ENCODE measurements around the gene USP2.

DNA sequence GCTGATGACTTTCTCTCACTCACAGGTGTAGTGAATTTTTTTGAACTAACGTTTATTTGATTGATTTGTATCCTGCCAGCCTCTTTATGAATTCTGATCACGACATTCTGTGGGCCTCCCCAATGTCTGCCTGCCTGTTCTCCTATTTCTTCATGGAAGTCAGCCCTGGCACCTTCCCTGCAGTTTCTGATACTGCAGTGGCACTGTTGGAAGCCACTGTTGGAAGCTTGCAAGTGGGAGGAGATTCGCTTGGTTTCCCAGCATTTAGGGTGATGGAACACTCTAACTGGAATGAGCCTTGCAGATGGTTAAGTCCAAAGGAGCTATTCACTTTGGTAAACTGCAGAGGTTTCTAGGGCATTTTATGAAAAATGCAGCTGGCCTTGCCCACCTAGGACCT, 42.8 kb upstream of the USP2 start:
- TF ChIP-seq, protein P1, sequence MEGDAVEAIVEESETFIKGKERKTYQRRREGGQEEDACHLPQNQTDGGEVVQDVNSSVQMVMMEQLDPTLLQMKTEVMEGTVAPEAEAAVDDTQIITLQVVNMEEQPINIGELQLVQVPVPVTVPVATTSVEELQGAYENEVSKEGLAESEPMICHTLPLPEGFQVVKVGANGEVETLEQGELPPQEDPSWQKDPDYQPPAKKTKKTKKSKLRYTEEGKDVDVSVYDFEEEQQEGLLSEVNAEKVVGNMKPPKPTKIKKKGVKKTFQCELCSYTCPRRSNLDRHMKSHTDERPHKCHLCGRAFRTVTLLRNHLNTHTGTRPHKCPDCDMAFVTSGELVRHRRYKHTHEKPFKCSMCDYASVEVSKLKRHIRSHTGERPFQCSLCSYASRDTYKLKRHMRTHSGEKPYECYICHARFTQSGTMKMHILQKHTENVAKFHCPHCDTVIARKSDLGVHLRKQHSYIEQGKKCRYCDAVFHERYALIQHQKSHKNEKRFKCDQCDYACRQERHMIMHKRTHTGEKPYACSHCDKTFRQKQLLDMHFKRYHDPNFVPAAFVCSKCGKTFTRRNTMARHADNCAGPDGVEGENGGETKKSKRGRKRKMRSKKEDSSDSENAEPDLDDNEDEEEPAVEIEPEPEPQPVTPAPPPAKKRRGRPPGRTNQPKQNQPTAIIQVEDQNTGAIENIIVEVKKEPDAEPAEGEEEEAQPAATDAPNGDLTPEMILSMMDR (conservative IDR thresholded peaks at IDR 0.05 in 1 of 2, IDR thresholded peaks at IDR 0.05 in 1 of 2; ENCODE audit: low read depth in 1 of 2, low read length in 2 of 2), result no peak
- TF ChIP-seq EZH2 (IDR thresholded peaks at IDR 0.05; ENCODE audit: low read length, missing control alignments), result no peak
